ENCODE results near the gene IL1RN.

DNA sequence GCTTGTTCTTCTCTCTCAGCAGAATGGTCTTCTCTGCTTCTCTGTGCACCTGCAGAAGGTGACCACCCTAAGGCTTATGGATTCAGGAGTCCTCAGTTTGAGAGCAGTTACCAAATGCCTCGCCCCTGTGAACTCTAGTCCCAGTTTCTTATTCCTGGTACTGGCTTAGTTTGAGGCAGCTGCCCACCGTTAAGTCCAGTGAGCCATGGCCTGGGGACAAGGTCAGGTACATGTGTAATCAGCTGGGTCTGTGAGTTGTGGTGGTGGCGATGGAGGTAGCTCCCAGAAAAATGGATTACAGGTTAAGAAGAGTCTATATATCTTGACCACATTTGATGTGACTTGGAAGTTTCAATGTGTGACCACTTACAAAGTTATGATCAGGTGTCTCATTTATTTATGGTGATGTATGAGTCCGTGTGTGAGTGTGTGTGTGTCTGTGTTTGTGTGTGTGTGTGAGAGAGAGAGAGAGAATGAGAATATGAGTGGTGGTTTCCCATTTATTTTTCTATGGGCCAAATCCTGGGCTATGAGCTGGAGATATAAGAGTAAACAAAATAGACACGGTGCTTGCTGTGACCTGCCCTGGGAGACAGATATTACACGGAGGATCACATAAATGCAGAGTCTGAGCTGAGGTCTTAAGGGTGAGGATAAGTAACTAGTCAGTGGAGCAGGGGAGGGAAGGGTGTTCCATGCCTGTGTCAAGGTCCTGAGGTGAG lies 13.0 kb upstream of the IL1RN start:
- no peak for TF ChIP-seq MAZ (IDR thresholded peaks at IDR 0.05; ENCODE audit: borderline replicate concordance, low read depth, low read length)
- TF ChIP-seq MAFK (IDR thresholded peaks at IDR 0.05; ENCODE audit: low read depth, low read length), result no peak
- no peak for TF ChIP-seq RFX5 (IDR thresholded peaks at IDR 0.05; ENCODE audit: low read depth, low read length)

All from IMR-90 (cell line).